ENCODE measurements around the gene POLR2A.

The POLR2A gene

DNA sequence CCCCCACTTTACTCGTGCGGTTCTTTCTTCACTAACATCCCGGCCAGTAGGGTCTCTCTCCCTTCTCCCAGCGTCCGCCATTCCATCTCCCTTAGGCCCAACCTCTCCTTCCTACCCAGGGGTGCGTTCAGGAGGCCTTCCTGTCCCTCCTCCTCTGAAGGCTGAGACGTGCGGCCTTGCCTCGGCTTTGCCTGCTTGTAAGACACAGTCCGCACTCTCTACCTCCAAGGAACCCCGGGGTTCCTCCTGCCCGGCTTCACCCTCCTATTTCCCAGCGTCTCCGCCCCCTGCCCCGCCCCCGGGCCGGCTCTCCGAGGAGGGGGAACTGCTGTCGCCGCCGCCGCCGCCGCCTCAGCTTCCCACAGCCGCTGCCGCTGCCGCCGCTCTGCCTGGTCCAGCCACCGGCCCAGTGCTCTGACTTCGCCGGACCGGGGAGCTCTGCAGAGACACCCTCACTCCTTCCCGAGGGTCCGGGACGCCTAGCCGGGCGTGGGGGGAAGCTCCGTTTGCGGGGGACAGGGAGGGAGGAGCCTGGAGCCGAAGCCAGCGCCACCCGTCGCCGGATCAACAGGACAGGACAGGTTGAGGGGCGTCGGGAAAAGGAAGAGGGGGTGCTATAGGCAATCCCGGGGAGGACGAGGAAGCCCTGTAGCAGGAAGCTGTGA lies 46.1 kb upstream of the POLR2A start:
- TF ChIP-seq MYC (IDR thresholded peaks at IDR 0.05; ENCODE audit: low read depth, low read length) (no peak), CTCF (IDR thresholded peaks at IDR 0.05; ENCODE audit: low read depth, low read length) (no peak), POLR2A (IDR thresholded peaks at IDR 0.05; ENCODE audit: extremely low read depth, insufficient read length) (no peak)
- TF ChIP-seq, protein P1, sequence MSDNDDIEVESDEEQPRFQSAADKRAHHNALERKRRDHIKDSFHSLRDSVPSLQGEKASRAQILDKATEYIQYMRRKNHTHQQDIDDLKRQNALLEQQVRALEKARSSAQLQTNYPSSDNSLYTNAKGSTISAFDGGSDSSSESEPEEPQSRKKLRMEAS (IDR thresholded peaks at IDR 0.05; ENCODE audit: low read depth, low read length) = no peak
- peak overlapping the region; percentile 17 for H3K4me3 ChIP-seq (ENCODE audit: low read depth, low read length)
- peak; percentile 72 for DNase-seq (ENCODE audit: low read depth)

- no peak for DNase-seq (ENCODE audit: low read depth)
- TF ChIP-seq CTCF (IDR thresholded peaks at IDR 0.05; ENCODE audit: low read depth, low read length) (no peak), POLR2A (IDR thresholded peaks at IDR 0.05; ENCODE audit: extremely low read depth, insufficient read length) (no peak), MYC (IDR thresholded peaks at IDR 0.05; ENCODE audit: low read depth, low read length) (no peak)
- TF ChIP-seq, protein P1 (IDR thresholded peaks at IDR 0.05; ENCODE audit: low read depth, low read length) = no peak
- peak overlapping the region; percentile 17 for H3K4me3 ChIP-seq (ENCODE audit: low read depth, low read length)
Measured at GRCh38 chr17:7438656-7439460, 45.3 kb upstream of the POLR2A start.

- peak within 1 kb of the TSS; percentile 17 for H3K4me3 ChIP-seq (ENCODE audit: low read depth, low read length)
- TF ChIP-seq, protein P1 (IDR thresholded peaks at IDR 0.05; ENCODE audit: low read depth, low read length) = no peak
- TF ChIP-seq MYC (IDR thresholded peaks at IDR 0.05; ENCODE audit: low read depth, low read length) (no peak), POLR2A (IDR thresholded peaks at IDR 0.05; ENCODE audit: extremely low read depth, insufficient read length) (no peak), CTCF (IDR thresholded peaks at IDR 0.05; ENCODE audit: low read depth, low read length) (no peak)
- DNase-seq (ENCODE audit: low read depth) = no peak
Measured at GRCh38 chr17:7439462-7440112, 44.6 kb upstream of the POLR2A start, which contains the start of gene FGF11. TSS of gene FGF11 (plus strand) at chr17:7439512. CDS start at chr17:7439621, 109 bp downstream.

GRCh38 chr17:7440113-7440833 lies 43.9 kb upstream of the POLR2A start:
- peak; percentile 38 for DNase-seq (ENCODE audit: low read depth)
- no peak overlapping the region for H3K4me3 ChIP-seq (ENCODE audit: low read depth, low read length)
- TF ChIP-seq MYC (IDR thresholded peaks at IDR 0.05; ENCODE audit: low read depth, low read length) (no peak), POLR2A (IDR thresholded peaks at IDR 0.05; ENCODE audit: extremely low read depth, insufficient read length) (no peak), CTCF (IDR thresholded peaks at IDR 0.05; ENCODE audit: low read depth, low read length) (no peak)
- TF ChIP-seq, protein P1 (IDR thresholded peaks at IDR 0.05; ENCODE audit: low read depth, low read length) = no peak

DNA sequence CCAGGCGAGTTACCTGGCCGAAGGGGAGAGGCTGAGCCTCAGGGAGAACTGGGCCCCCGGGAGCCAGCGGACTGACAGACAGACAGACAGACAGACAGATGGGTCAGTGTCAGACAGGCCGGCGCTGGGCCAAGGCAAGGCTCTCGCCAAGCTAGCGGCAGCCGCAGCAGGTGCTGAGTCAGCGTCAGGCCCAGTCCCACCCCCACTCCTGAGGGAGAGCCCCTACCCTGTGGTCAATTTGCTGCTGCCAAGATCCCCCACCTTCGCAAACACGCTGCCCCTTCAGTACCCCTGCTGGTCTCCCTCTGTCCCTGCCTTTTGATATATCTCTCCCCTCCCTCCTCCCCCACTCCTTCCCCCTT lies 43.4 kb upstream of the POLR2A start:
- no peak for TF ChIP-seq MYC (IDR thresholded peaks at IDR 0.05; ENCODE audit: low read depth, low read length)
- no peak overlapping the region for H3K4me3 ChIP-seq (ENCODE audit: low read depth, low read length)
- DNase-seq (ENCODE audit: low read depth) = no peak
